GM19324 (cell line): ENCODE data around the gene LSS.
A peak's percentile ranks its signal among the peaks of the same experiment; 100 is the strongest.

Experiments used
- ATAC-seq: cut with Tn5 transposase; IDR thresholded peaks from one replicate; pipeline ENCODE4 v1.9.1; 2021; ENCODE audit warnings: mild to moderate bottlenecking, moderate library complexity; ENCODE audit not compliant: unreplicated experiment, low FRiP score

The LSS gene

GRCh38 chr21:46228345-46229051, at the start of gene LSS:
TSS of gene LSS (minus strand) at chr21:46228774. CDS start at chr21:46228745, 29 bp downstream.
- peak; percentile 92 for ATAC-seq

- ATAC-seq, result no peak
These were observed 46.3 kb upstream of the LSS start for GRCh38 chr21:46274797-46275390.

- ATAC-seq, result no peak
These were observed 44.8 kb upstream of the LSS start for GRCh38 chr21:46273341-46273740.

- no peak for ATAC-seq
These were observed 40.9 kb upstream of the LSS start for GRCh38 chr21:46269466-46269865.

GRCh38 chr21:46268371-46268770, 39.8 kb upstream of the LSS start:
- ATAC-seq, result no peak

- no peak for ATAC-seq
These were observed 38.4 kb upstream of the LSS start for GRCh38 chr21:46266946-46267345.

- ATAC-seq, result no peak
These were observed 37.4 kb upstream of the LSS start for GRCh38 chr21:46265736-46266525.

GRCh38 chr21:46264690-46265144, 36.1 kb upstream of the LSS start:
- ATAC-seq, result no peak

GRCh38 chr21:46264046-46264689, 35.6 kb upstream of the LSS start:
- no peak for ATAC-seq

- ATAC-seq, result no peak
These were observed 28.0 kb upstream of the LSS start for GRCh38 chr21:46256501-46256994.

- ATAC-seq, result no peak
These were observed 27.3 kb upstream of the LSS start for GRCh38 chr21:46255758-46256337.

GRCh38 chr21:46255166-46255565, 26.6 kb upstream of the LSS start:
- no peak for ATAC-seq

GRCh38 chr21:46254208-46254975, 25.8 kb upstream of the LSS start:
- no peak for ATAC-seq

- no peak for ATAC-seq
These were observed 25.1 kb upstream of the LSS start for GRCh38 chr21:46253610-46254124.

GRCh38 chr21:46252840-46253239, 24.3 kb upstream of the LSS start:
- ATAC-seq, result no peak

GRCh38 chr21:46250146-46250725, 21.7 kb upstream of the LSS start:
- no peak for ATAC-seq

GRCh38 chr21:46248827-46249226, 20.3 kb upstream of the LSS start:
- no peak for ATAC-seq

GRCh38 chr21:46248422-46248782, 19.8 kb upstream of the LSS start:
- no peak for ATAC-seq
